Measurements from ENCODE around the gene MED15.

Gene MED15

GRCh38 chr22:20573833-20574615 is 66.6 kb downstream of the MED15 start:
- no peak for DNase-seq

- no peak for DNase-seq
Measured at GRCh38 chr22:20574920-20575353, 67.5 kb downstream of the MED15 start.

- no peak for DNase-seq
Measured at GRCh38 chr22:20575724-20576444, 68.5 kb downstream of the MED15 start.

- no peak for DNase-seq
Measured at GRCh38 chr22:20576445-20576816, 69.0 kb downstream of the MED15 start.

- DNase-seq, result no peak
Measured at GRCh38 chr22:20577045-20577444, 69.6 kb downstream of the MED15 start.

- no peak for DNase-seq
Measured at GRCh38 chr22:20577549-20577975, 70.2 kb downstream of the MED15 start.

GRCh38 chr22:20578192-20578591 is 70.8 kb downstream of the MED15 start:
- DNase-seq, result no peak

- no peak for DNase-seq
Measured at GRCh38 chr22:20578707-20579106, 71.3 kb downstream of the MED15 start.

GRCh38 chr22:20579273-20580120 is 72.1 kb downstream of the MED15 start:
- DNase-seq, result no peak

GRCh38 chr22:20580179-20580578 is 72.8 kb downstream of the MED15 start:
- DNase-seq, result no peak

GRCh38 chr22:20580611-20581502 is 73.4 kb downstream of the MED15 start:
- no peak for DNase-seq

- DNase-seq, result no peak
Measured at GRCh38 chr22:20581503-20582170, 74.2 kb downstream of the MED15 start.

GRCh38 chr22:20582171-20582511 is 74.7 kb downstream of the MED15 start:
- DNase-seq, result no peak

- no peak for DNase-seq
Measured at GRCh38 chr22:20582520-20583361, 75.3 kb downstream of the MED15 start.

- no peak for DNase-seq
Measured at GRCh38 chr22:20583471-20583922, 76.1 kb downstream of the MED15 start.

- no peak for DNase-seq
Measured at GRCh38 chr22:20584029-20584871, 76.8 kb downstream of the MED15 start.

GRCh38 chr22:20584872-20585638 is 77.6 kb downstream of the MED15 start:
- no peak for DNase-seq

GRCh38 chr22:20585639-20586402 is 78.4 kb downstream of the MED15 start:
- no peak for DNase-seq
